HEK293T (cell line): ENCODE results near the gene ALG9.

Experiments used
- ARNT ChIP-seq: fragments of 450-650 bp; IDR thresholded peaks from 2 replicates; pipeline ENCODE4 v1.6.1; 2017; ENCODE audit warnings: mild to moderate bottlenecking
- BHLHE40 ChIP-seq: fragments of 450-650 bp; IDR thresholded peaks from 2 replicates; pipeline ENCODE4 v1.6.1; 2016; ENCODE audit warnings: mild to moderate bottlenecking, moderate library complexity, borderline replicate concordance
- FOXA1 ChIP-seq: fragments of 450-650 bp; IDR thresholded peaks from 2 replicates; pipeline ENCODE4 v1.6.1; 2016; ENCODE audit warnings: mild to moderate bottlenecking
- SP1 ChIP-seq: fragments of 450-650 bp; IDR thresholded peaks from 2 replicates; pipeline ENCODE4 v1.6.1; 2017
- SUZ12 ChIP-seq: fragments of 450-650 bp; IDR thresholded peaks from 2 replicates; pipeline ENCODE4 v1.6.1; 2016; ENCODE audit warnings: mild to moderate bottlenecking
- TARDBP ChIP-seq: fragments of 450-650 bp; IDR thresholded peaks from 2 replicates; pipeline ENCODE4 v1.6.1; 2016

DNA sequence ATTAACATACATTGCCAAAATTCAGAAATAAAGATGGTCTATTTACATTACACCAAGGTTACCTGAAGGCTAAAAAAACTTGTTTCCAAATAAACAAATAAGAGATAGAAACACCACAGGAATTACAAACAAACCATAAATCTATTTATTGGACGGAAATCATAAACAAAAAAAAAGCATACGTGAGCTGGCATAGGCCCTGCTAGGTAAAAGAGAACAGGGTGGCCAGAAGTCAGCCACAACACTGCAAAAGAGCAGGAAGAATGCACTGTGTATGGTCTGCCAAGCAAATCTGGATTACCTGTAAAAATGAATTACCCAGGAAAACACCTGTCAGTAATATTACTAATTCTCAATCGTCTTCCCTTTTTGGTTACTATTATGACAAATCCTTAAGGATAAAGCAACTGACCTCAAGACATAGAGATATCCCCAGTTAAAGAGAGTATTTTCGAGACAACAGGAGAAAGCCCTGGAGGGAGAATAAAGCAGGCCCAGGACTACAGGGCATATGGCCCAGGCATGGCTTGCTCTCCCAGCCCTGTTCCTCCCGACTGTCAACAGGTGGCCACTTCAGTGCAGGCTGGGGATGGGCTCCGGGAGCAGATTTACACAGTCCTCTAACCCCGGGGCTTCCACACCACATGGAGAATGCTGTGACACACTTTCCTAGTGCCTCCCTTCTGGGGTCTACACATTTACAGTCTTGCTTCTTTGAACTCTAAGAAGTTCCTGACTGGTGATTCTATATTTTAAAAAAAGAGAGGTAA lies 123.2 kb downstream of the ALG9 start:
- no peak for TF ChIP-seq SP1
- no peak for TF ChIP-seq BHLHE40
- no peak for TF ChIP-seq TARDBP
- no peak for TF ChIP-seq SUZ12
- TF ChIP-seq FOXA1: no peak
- no peak for TF ChIP-seq ARNT
